Stimulated activated CD8-positive, alpha-beta memory T cell treated with anti-CD3 and anti-CD28 coated beads, Interleukin-12 subunit alpha, Interleukin-12 subunit beta, amount 100 ng/mL, for 4 hours (primary cell): ENCODE results near the gene NT5DC1.
A peak's percentile ranks its signal among the peaks of the same experiment; 100 is the strongest.

Experiments used
- DNase-seq: peaks from one replicate; pipeline ENCODE4 v3.0.0-alpha.2; 2020; ENCODE audit warnings: low read depth

The NT5DC1 gene

GRCh38 chr6:116100419-116101301, at the start of gene NT5DC1:
Gene NT5DC1 (plus strand): TSS chr6:116100853. CDS start chr6:116100931, 78 bp downstream.
- DNase-seq = peak; percentile 77

- DNase-seq = no peak
These were observed 49.4 kb upstream of the NT5DC1 start for GRCh38 chr6:116051244-116051643.

GRCh38 chr6:116055513-116055912, 45.1 kb upstream of the NT5DC1 start:
- DNase-seq = no peak

- no peak for DNase-seq
These were observed 42.9 kb upstream of the NT5DC1 start for GRCh38 chr6:116057766-116058165.

GRCh38 chr6:116059713-116060571, 40.7 kb upstream of the NT5DC1 start:
- DNase-seq = no peak

GRCh38 chr6:116060572-116061283, 39.9 kb upstream of the NT5DC1 start, which contains the start of gene FRK:
Gene FRK (minus strand): TSS chr6:116060891. CDS start chr6:116060311, 580 bp downstream.
- DNase-seq = no peak

- no peak for DNase-seq
These were observed 38.2 kb upstream of the NT5DC1 start for GRCh38 chr6:116062496-116062895.

- no peak for DNase-seq
These were observed 36.0 kb upstream of the NT5DC1 start for GRCh38 chr6:116064666-116065065.

GRCh38 chr6:116066789-116067188, 33.9 kb upstream of the NT5DC1 start:
- DNase-seq = no peak

- no peak for DNase-seq
These were observed 30.6 kb upstream of the NT5DC1 start for GRCh38 chr6:116070101-116070500.

- DNase-seq = no peak
These were observed 29.9 kb upstream of the NT5DC1 start for GRCh38 chr6:116070616-116071389.

GRCh38 chr6:116072368-116072767, 28.3 kb upstream of the NT5DC1 start:
- DNase-seq = no peak

GRCh38 chr6:116073765-116074440, 26.8 kb upstream of the NT5DC1 start:
- no peak for DNase-seq

- DNase-seq = no peak
These were observed 25.8 kb upstream of the NT5DC1 start for GRCh38 chr6:116074732-116075390.

GRCh38 chr6:116078522-116078921, 22.1 kb upstream of the NT5DC1 start:
- DNase-seq = no peak

GRCh38 chr6:116078945-116079344, 21.7 kb upstream of the NT5DC1 start:
- DNase-seq = no peak

- no peak for DNase-seq
These were observed 17.6 kb upstream of the NT5DC1 start for GRCh38 chr6:116083052-116083451.

GRCh38 chr6:116084284-116084683, 16.4 kb upstream of the NT5DC1 start:
- no peak for DNase-seq

- DNase-seq = no peak
These were observed 13.1 kb upstream of the NT5DC1 start for GRCh38 chr6:116087437-116088027.

- DNase-seq = no peak
These were observed 11.7 kb upstream of the NT5DC1 start for GRCh38 chr6:116088946-116089345.
